Neural cell (in vitro differentiated cells): ENCODE results near the gene TRAPPC2. TPM values are rescaled to one million over a fixed set of nuclear protein-coding genes. Genes with fewer than 3 reads are reported as not detected.

Source experiments
- H2AFZ ChIP-seq: fragments of 200-600, 300-800 bp; sonication (generic), shearing (Covaris generic); 2 replicates; pipeline ENCODE4 v1.6.0; 2014; ENCODE audit warnings: low read depth, mild to moderate bottlenecking, antibody characterized with exemption, low read length, moderate library complexity
- H3F3A ChIP-seq: fragments of 200-600 bp; shearing (Covaris generic); 2 replicates; pipeline ENCODE4 v1.6.1; 2016; ENCODE audit warnings: mild to moderate bottlenecking, moderate library complexity, mixed read lengths, antibody characterized with exemption, low read length; ENCODE audit not compliant: insufficient read depth, poor library complexity, severe bottlenecking
- H3K27ac ChIP-seq: fragments of 200-600, 300-800 bp; sonication (generic), shearing (Covaris generic); 2 replicates; pipeline ENCODE4 v1.5.1; 2014; ENCODE audit warnings: mild to moderate bottlenecking, low read length, moderate library complexity
- H3K27me3 ChIP-seq: fragments of 300-800, 200-600 bp; sonication (generic), shearing (Covaris generic); 2 replicates; pipeline ENCODE4 v1.6.0; 2014; ENCODE audit warnings: mild to moderate bottlenecking, low read depth, low read length, moderate library complexity; ENCODE audit not compliant: insufficient read depth
- H3K36me3 ChIP-seq: fragments of 300-800, 200-600 bp; sonication (generic), shearing (Covaris generic); 2 replicates; pipeline ENCODE4 v1.5.1; 2014; ENCODE audit warnings: mild to moderate bottlenecking, antibody characterized with exemption, low read length, moderate library complexity; ENCODE audit not compliant: insufficient read depth
- H3K4me2 ChIP-seq: fragments of 300-800, 200-600 bp; sonication (generic), shearing (Covaris generic); 2 replicates; pipeline ENCODE4 v1.6.0; 2014; ENCODE audit warnings: mild to moderate bottlenecking, low read length
- H3K4me3 ChIP-seq: fragments of 300-800, 200-600 bp; sonication (generic), shearing (Covaris generic); 2 replicates; pipeline ENCODE4 v1.5.1; 2014; ENCODE audit warnings: mild to moderate bottlenecking, low read length, moderate library complexity
- H3K79me2 ChIP-seq: fragments of 200-600 bp; shearing (Covaris generic); replicated peaks from 2 replicates; pipeline ENCODE4 v1.6.0; 2014; ENCODE audit warnings: mild to moderate bottlenecking, low read length, moderate library complexity; ENCODE audit not compliant: insufficient read depth
- H3K9ac ChIP-seq: fragments of 300-800, 200-600 bp; sonication (generic), shearing (Covaris generic); 2 replicates; pipeline ENCODE4 v1.6.1; 2016; ENCODE audit warnings: mild to moderate bottlenecking, low read length, mixed read lengths
- H3K9me2 ChIP-seq: fragments of 200-600 bp; shearing (Covaris generic); 2 replicates; pipeline ENCODE4 v1.6.1; 2016; ENCODE audit warnings: mild to moderate bottlenecking, low read length, mixed read lengths; ENCODE audit not compliant: insufficient read depth
- H3K9me3 ChIP-seq: fragments of 200-600, 300-800 bp; sonication (generic), shearing (Covaris generic); 2 replicates; pipeline ENCODE4 v1.6.1; 2016; ENCODE audit warnings: mild to moderate bottlenecking, mixed run types, low read length, moderate library complexity, mixed read lengths
- H4K20me1 ChIP-seq: fragments of 200-600 bp; shearing (Covaris generic); 2 replicates; pipeline ENCODE4 v1.6.1; 2016; ENCODE audit warnings: mild to moderate bottlenecking, mixed run types; ENCODE audit not compliant: insufficient read depth
- CTCF ChIP-seq: fragments of 450-650 bp; IDR thresholded peaks from 2 replicates; pipeline ENCODE4 v1.5.1; 2014; ENCODE audit warnings: antibody characterized with exemption, mild to moderate bottlenecking, moderate library complexity; ENCODE audit not compliant: poor library complexity, severe bottlenecking
- EP300 ChIP-seq: fragments of 450-650 bp; conservative IDR thresholded peaks from 2 replicates; pipeline ENCODE4 v1.6.1; 2014; ENCODE audit warnings: antibody characterized with exemption, mild to moderate bottlenecking, moderate library complexity; ENCODE audit not compliant: poor library complexity, severe bottlenecking
- EZH2 ChIP-seq: fragments of 200-600, 300-800 bp; shearing (Covaris generic), sonication (generic); IDR thresholded peaks from 2 replicates; pipeline ENCODE4 v1.6.1; 2014; ENCODE audit warnings: antibody characterized with exemption, low read length, borderline replicate concordance, mild to moderate bottlenecking; ENCODE audit not compliant: insufficient read depth, poor library complexity, severe bottlenecking
- MXI1 ChIP-seq: fragments of 450-650 bp; conservative IDR thresholded peaks from 2 replicates; pipeline ENCODE4 v1.6.1; 2014; ENCODE audit warnings: antibody characterized with exemption, mild to moderate bottlenecking; ENCODE audit not compliant: poor library complexity, severe bottlenecking
- POLR2AphosphoS5 ChIP-seq: IDR thresholded peaks from 2 replicates; pipeline ENCODE4 v1.6.1; 2012
- RAD21 ChIP-seq: fragments of 450-650 bp; conservative IDR thresholded peaks from 2 replicates; pipeline ENCODE4 v1.6.1; 2014; ENCODE audit warnings: antibody characterized with exemption, mild to moderate bottlenecking, moderate library complexity
- SMC3 ChIP-seq: fragments of 450-650 bp; conservative IDR thresholded peaks from 2 replicates; pipeline ENCODE4 v1.6.1; 2014; ENCODE audit warnings: antibody characterized with exemption, mild to moderate bottlenecking, moderate library complexity; ENCODE audit not compliant: poor library complexity
- TAF1 ChIP-seq: IDR thresholded peaks from 2 replicates; pipeline ENCODE4 v1.6.1; 2012; ENCODE audit warnings: low read depth
- polyA plus RNA-seq: library from polyadenylated mRNA; depleted of rRNA; stranded (reverse); fragments of >200 nt; gene quantifications from 2 replicates; pipeline ENCODE4 v1.2.3, GENCODE V29; 2014
- TF ChIP-seq, protein P1 (sequence below): IDR thresholded peaks from 2 replicates; pipeline ENCODE4 v1.6.1; 2012; ENCODE audit warnings: borderline replicate concordance

The TRAPPC2 gene
- polyA plus RNA-seq, 1 donor from 2014 or later, result 94.2 TPM

- Histone ChIP-seq H3K36me3 (no peaks in the 10 kb centered on the region), H3K9ac (no peak overlapping the region), H3K4me2 (no peak overlapping the region), H4K20me1 (no peaks in the 10 kb centered on the region), H3K9me3 (no peaks in the 10 kb centered on the region), H2AFZ (no peak overlapping the region), H3K27ac (no peak overlapping the region), H3K4me3 (no peak overlapping the region), H3K79me2 (no peaks in the 10 kb centered on the region), H3K9me2 (no peaks in the 10 kb centered on the region), H3F3A (no peaks in the 10 kb centered on the region), H3K27me3 (no peaks in the 10 kb centered on the region)
- TF ChIP-seq SMC3 (no peak), TAF1 (no peak), RAD21 (no peak), EZH2 (no peak), POLR2AphosphoS5 (no peak), CTCF (no peak), EP300 (no peak), MXI1 (no peak)
- TF ChIP-seq, protein P1, sequence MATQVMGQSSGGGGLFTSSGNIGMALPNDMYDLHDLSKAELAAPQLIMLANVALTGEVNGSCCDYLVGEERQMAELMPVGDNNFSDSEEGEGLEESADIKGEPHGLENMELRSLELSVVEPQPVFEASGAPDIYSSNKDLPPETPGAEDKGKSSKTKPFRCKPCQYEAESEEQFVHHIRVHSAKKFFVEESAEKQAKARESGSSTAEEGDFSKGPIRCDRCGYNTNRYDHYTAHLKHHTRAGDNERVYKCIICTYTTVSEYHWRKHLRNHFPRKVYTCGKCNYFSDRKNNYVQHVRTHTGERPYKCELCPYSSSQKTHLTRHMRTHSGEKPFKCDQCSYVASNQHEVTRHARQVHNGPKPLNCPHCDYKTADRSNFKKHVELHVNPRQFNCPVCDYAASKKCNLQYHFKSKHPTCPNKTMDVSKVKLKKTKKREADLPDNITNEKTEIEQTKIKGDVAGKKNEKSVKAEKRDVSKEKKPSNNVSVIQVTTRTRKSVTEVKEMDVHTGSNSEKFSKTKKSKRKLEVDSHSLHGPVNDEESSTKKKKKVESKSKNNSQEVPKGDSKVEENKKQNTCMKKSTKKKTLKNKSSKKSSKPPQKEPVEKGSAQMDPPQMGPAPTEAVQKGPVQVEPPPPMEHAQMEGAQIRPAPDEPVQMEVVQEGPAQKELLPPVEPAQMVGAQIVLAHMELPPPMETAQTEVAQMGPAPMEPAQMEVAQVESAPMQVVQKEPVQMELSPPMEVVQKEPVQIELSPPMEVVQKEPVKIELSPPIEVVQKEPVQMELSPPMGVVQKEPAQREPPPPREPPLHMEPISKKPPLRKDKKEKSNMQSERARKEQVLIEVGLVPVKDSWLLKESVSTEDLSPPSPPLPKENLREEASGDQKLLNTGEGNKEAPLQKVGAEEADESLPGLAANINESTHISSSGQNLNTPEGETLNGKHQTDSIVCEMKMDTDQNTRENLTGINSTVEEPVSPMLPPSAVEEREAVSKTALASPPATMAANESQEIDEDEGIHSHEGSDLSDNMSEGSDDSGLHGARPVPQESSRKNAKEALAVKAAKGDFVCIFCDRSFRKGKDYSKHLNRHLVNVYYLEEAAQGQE, result no peak
Measured at GRCh38 chrX:13763489-13763888, 29.1 kb upstream of the TRAPPC2 start.

- Histone ChIP-seq H3K27me3 (no peaks in the 10 kb centered on the region), H3K36me3 (no peaks in the 10 kb centered on the region), H2AFZ (no peak overlapping the region), H3K9ac (no peak overlapping the region), H3K4me2 (no peak overlapping the region), H3K9me3 (no peaks in the 10 kb centered on the region), H3K79me2 (no peaks in the 10 kb centered on the region), H3K4me3 (no peak overlapping the region), H4K20me1 (no peaks in the 10 kb centered on the region), H3K27ac (no peak overlapping the region), H3F3A (no peaks in the 10 kb centered on the region), H3K9me2 (no peaks in the 10 kb centered on the region)
- TF ChIP-seq EP300, result no peak
- TF ChIP-seq TAF1, result no peak
- no peak for TF ChIP-seq RAD21
- TF ChIP-seq, protein P1, result no peak
- no peak for TF ChIP-seq MXI1
- no peak for TF ChIP-seq SMC3
- TF ChIP-seq CTCF, result no peak
- TF ChIP-seq POLR2AphosphoS5, result no peak
- TF ChIP-seq EZH2, result no peak
Measured at GRCh38 chrX:13761606-13762414, 27.4 kb upstream of the TRAPPC2 start.
